Stimulated activated naive B cell treated with anti-CD40 and anti-IgM and Interleukin-4, amounts not matched to agents 10 μg/mL and 1 μg/mL and 100 μg/mL, for 72 hours (primary cell): ENCODE measurements around the gene NCKAP5.

ENCODE experiments used
- ATAC-seq, 2 donors: fragments of 150-1000 bp; cut with Tn5 transposase; replicated peaks; 2 replicates each; pipeline ENCODE4 v1.10.0; 2021; ENCODE audit warnings: moderate library complexity in 1 of 2
- DNase-seq: peaks from one replicate; pipeline ENCODE4 v3.0.0; 2021
- H3K27ac Mint-ChIP-seq: one replicate; pipeline ENCODE4 v1.8.0; 2022; ENCODE audit warnings: mild to moderate bottlenecking, mixed read lengths
- H3K27me3 Mint-ChIP-seq, 2 donors: one replicate each; pipeline ENCODE4 v1.8.0; 2022; ENCODE audit warnings: mixed read lengths in 2 of 2
- H3K36me3 Mint-ChIP-seq, 2 donors: one replicate each; pipeline ENCODE4 v1.8.0; 2022; ENCODE audit warnings: mixed read lengths in 2 of 2, mild to moderate bottlenecking in 1 of 2
- H3K4me1 Mint-ChIP-seq, 2 donors: one replicate each; pipeline ENCODE4 v1.8.0; 2022; ENCODE audit warnings: mixed read lengths in 2 of 2, mild to moderate bottlenecking in 1 of 2
- H3K4me3 Mint-ChIP-seq, 2 donors: one replicate each; pipeline ENCODE4 v1.8.0; 2022; ENCODE audit warnings: mild to moderate bottlenecking in 2 of 2, mixed read lengths in 2 of 2, moderate library complexity in 1 of 2
- H3K9me3 Mint-ChIP-seq, 2 donors: one replicate each; pipeline ENCODE4 v1.8.0; 2022; ENCODE audit warnings: mixed read lengths in 2 of 2, mild to moderate bottlenecking in 1 of 2

The NCKAP5 gene

GRCh38 chr2:133346654-133347053 is 221.6 kb downstream of the NCKAP5 start:
- Mint-ChIP-seq H3K9me3 (peaks cover 0 to 3% of the 10 kb centered on the region in 2 donors), H3K4me3 (no peak overlapping the region), H3K27ac (no peak overlapping the region), H3K4me1 (no peaks in the 10 kb centered on the region), H3K27me3 (no peaks in the 10 kb centered on the region), H3K36me3 (no peaks in the 10 kb centered on the region)
- no peak for DNase-seq
- ATAC-seq: no peak

GRCh38 chr2:133345638-133346037 is 222.6 kb downstream of the NCKAP5 start:
- DNase-seq (no peak), ATAC-seq (no peak)
- Mint-ChIP-seq H3K4me1 (no peaks in the 10 kb centered on the region), H3K36me3 (no peaks in the 10 kb centered on the region), H3K27ac (no peak overlapping the region), H3K9me3 (peaks cover 0 to 1% of the 10 kb centered on the region in 2 donors), H3K27me3 (no peaks in the 10 kb centered on the region), H3K4me3 (no peak overlapping the region)

GRCh38 chr2:133344849-133345248 is 223.4 kb downstream of the NCKAP5 start:
- Mint-ChIP-seq H3K36me3 (no peaks in the 10 kb centered on the region), H3K27ac (no peak overlapping the region), H3K4me3 (no peak overlapping the region), H3K4me1 (no peaks in the 10 kb centered on the region), H3K27me3 (no peaks in the 10 kb centered on the region), H3K9me3 (peaks cover 0 to 1% of the 10 kb centered on the region in 2 donors)
- ATAC-seq: no peak
- DNase-seq: no peak

- no peak overlapping the region for H3K27ac Mint-ChIP-seq
- H3K27me3 Mint-ChIP-seq: no peaks in the 10 kb centered on the region
- H3K9me3 Mint-ChIP-seq: peaks cover 0 to 1% of the 10 kb centered on the region in 2 donors
- DNase-seq (no peak), ATAC-seq (no peak)
- H3K4me1 Mint-ChIP-seq: no peaks in the 10 kb centered on the region
- H3K36me3 Mint-ChIP-seq: no peaks in the 10 kb centered on the region
- H3K4me3 Mint-ChIP-seq: no peak overlapping the region
These were observed 225.3 kb downstream of the NCKAP5 start for GRCh38 chr2:133343018-133343352.

- no peak overlapping the region for H3K4me3 Mint-ChIP-seq
- ATAC-seq (no peak), DNase-seq (no peak)
- H3K4me1 Mint-ChIP-seq: no peaks in the 10 kb centered on the region
- no peaks in the 10 kb centered on the region for H3K36me3 Mint-ChIP-seq
- H3K27me3 Mint-ChIP-seq: no peaks in the 10 kb centered on the region
- H3K27ac Mint-ChIP-seq: no peak overlapping the region
- H3K9me3 Mint-ChIP-seq: peaks cover 0 to 1% of the 10 kb centered on the region in 2 donors
These were observed 225.8 kb downstream of the NCKAP5 start for GRCh38 chr2:133342286-133343017.

GRCh38 chr2:133341575-133341974 is 226.7 kb downstream of the NCKAP5 start:
- Mint-ChIP-seq H3K36me3 (no peaks in the 10 kb centered on the region), H3K4me1 (no peaks in the 10 kb centered on the region), H3K27ac (no peak overlapping the region), H3K27me3 (no peaks in the 10 kb centered on the region), H3K9me3 (peaks cover 0 to 1% of the 10 kb centered on the region in 2 donors), H3K4me3 (no peak overlapping the region)
- DNase-seq (no peak), ATAC-seq (no peak)

GRCh38 chr2:133338224-133338623 is 230.0 kb downstream of the NCKAP5 start:
- no peaks in the 10 kb centered on the region for H3K27me3 Mint-ChIP-seq
- ATAC-seq (no peak), DNase-seq (no peak)
- no peak overlapping the region for H3K27ac Mint-ChIP-seq
- H3K4me3 Mint-ChIP-seq: no peak overlapping the region
- H3K4me1 Mint-ChIP-seq: no peaks in the 10 kb centered on the region
- H3K36me3 Mint-ChIP-seq: no peaks in the 10 kb centered on the region
- peaks cover 0 to 2% of the 10 kb centered on the region in 2 donors for H3K9me3 Mint-ChIP-seq

- ATAC-seq (no peak), DNase-seq (no peak)
- no peaks in the 10 kb centered on the region for H3K36me3 Mint-ChIP-seq
- H3K27ac Mint-ChIP-seq: no peak overlapping the region
- H3K27me3 Mint-ChIP-seq: no peaks in the 10 kb centered on the region
- H3K4me3 Mint-ChIP-seq: no peak overlapping the region
- no peaks in the 10 kb centered on the region for H3K4me1 Mint-ChIP-seq
- H3K9me3 Mint-ChIP-seq: peaks cover 0 to 2% of the 10 kb centered on the region in 2 donors
These were observed 233.3 kb downstream of the NCKAP5 start for GRCh38 chr2:133334923-133335322.

GRCh38 chr2:133333181-133333580 is 235.1 kb downstream of the NCKAP5 start:
- Mint-ChIP-seq H3K9me3 (peaks cover 0 to 2% of the 10 kb centered on the region in 2 donors), H3K27ac (no peak overlapping the region), H3K27me3 (no peaks in the 10 kb centered on the region), H3K4me1 (no peaks in the 10 kb centered on the region), H3K36me3 (no peaks in the 10 kb centered on the region), H3K4me3 (no peak overlapping the region)
- no peak for ATAC-seq
- DNase-seq: no peak

- Mint-ChIP-seq H3K27ac (no peak overlapping the region), H3K4me3 (no peak overlapping the region), H3K27me3 (no peaks in the 10 kb centered on the region), H3K9me3 (peaks cover 0 to 2% of the 10 kb centered on the region in 2 donors), H3K36me3 (no peaks in the 10 kb centered on the region), H3K4me1 (no peaks in the 10 kb centered on the region)
- DNase-seq (no peak), ATAC-seq (no peak)
These were observed 236.8 kb downstream of the NCKAP5 start for GRCh38 chr2:133331436-133331835.

GRCh38 chr2:133326652-133327397 is 241.4 kb downstream of the NCKAP5 start:
- Mint-ChIP-seq H3K27me3 (no peaks in the 10 kb centered on the region), H3K9me3 (no peaks in the 10 kb centered on the region)
- ATAC-seq: no peak

GRCh38 chr2:133324150-133324561 is 244.1 kb downstream of the NCKAP5 start:
- ATAC-seq: no peak
- no peak overlapping the region for H3K4me3 Mint-ChIP-seq
- no peaks in the 10 kb centered on the region for H3K36me3 Mint-ChIP-seq
- DNase-seq: no peak
- H3K27ac Mint-ChIP-seq: no peak overlapping the region
- no peaks in the 10 kb centered on the region for H3K27me3 Mint-ChIP-seq
- H3K9me3 Mint-ChIP-seq: no peaks in the 10 kb centered on the region
- H3K4me1 Mint-ChIP-seq: no peaks in the 10 kb centered on the region

More at GRCh38 chr2:133326652-133327397, 241.4 kb downstream of the NCKAP5 start:
- H3K4me1 Mint-ChIP-seq: no peaks in the 10 kb centered on the region
- no peak overlapping the region for H3K27ac Mint-ChIP-seq
- H3K36me3 Mint-ChIP-seq: no peaks in the 10 kb centered on the region
- DNase-seq: no peak
- no peak overlapping the region for H3K4me3 Mint-ChIP-seq

GRCh38 chr2:133322909-133323308 is 245.4 kb downstream of the NCKAP5 start:
- Mint-ChIP-seq H3K4me1 (no peaks in the 10 kb centered on the region), H3K36me3 (no peaks in the 10 kb centered on the region), H3K27ac (no peak overlapping the region), H3K27me3 (no peaks in the 10 kb centered on the region), H3K4me3 (no peak overlapping the region), H3K9me3 (peaks cover 0 to 3% of the 10 kb centered on the region in 2 donors)
- no peak for DNase-seq
- ATAC-seq: no peak

- H3K4me1 Mint-ChIP-seq: no peaks in the 10 kb centered on the region
- no peak for DNase-seq
- no peak for ATAC-seq
- no peak overlapping the region for H3K4me3 Mint-ChIP-seq
- no peak overlapping the region for H3K27ac Mint-ChIP-seq
- H3K27me3 Mint-ChIP-seq: no peaks in the 10 kb centered on the region
- H3K9me3 Mint-ChIP-seq: peaks cover 0 to 3% of the 10 kb centered on the region in 2 donors
- no peaks in the 10 kb centered on the region for H3K36me3 Mint-ChIP-seq
These were observed 251.1 kb downstream of the NCKAP5 start for GRCh38 chr2:133317178-133317577.

- no peak overlapping the region for H3K4me3 Mint-ChIP-seq
- ATAC-seq: no peak
- H3K27me3 Mint-ChIP-seq: no peaks in the 10 kb centered on the region
- H3K9me3 Mint-ChIP-seq: peaks cover 0 to 3% of the 10 kb centered on the region in 2 donors
- no peak overlapping the region for H3K27ac Mint-ChIP-seq
- H3K4me1 Mint-ChIP-seq: no peaks in the 10 kb centered on the region
- DNase-seq: no peak
- no peaks in the 10 kb centered on the region for H3K36me3 Mint-ChIP-seq
These were observed 251.7 kb downstream of the NCKAP5 start for GRCh38 chr2:133316557-133316956.
